HG02588 (cell line): ENCODE results near the gene LCN9.
"Not testable (repeated sequence)": the region's sequence is repeated elsewhere in the genome, so short reads cannot be mapped to it uniquely, and the experiment has no call there.

Experiments used
- ATAC-seq: cut with Tn5 transposase; IDR thresholded peaks from one replicate; pipeline ENCODE4 v1.9.1; 2021; ENCODE audit warnings: mild to moderate bottlenecking, moderate library complexity; ENCODE audit not compliant: unreplicated experiment

LCN9 gene

DNA sequence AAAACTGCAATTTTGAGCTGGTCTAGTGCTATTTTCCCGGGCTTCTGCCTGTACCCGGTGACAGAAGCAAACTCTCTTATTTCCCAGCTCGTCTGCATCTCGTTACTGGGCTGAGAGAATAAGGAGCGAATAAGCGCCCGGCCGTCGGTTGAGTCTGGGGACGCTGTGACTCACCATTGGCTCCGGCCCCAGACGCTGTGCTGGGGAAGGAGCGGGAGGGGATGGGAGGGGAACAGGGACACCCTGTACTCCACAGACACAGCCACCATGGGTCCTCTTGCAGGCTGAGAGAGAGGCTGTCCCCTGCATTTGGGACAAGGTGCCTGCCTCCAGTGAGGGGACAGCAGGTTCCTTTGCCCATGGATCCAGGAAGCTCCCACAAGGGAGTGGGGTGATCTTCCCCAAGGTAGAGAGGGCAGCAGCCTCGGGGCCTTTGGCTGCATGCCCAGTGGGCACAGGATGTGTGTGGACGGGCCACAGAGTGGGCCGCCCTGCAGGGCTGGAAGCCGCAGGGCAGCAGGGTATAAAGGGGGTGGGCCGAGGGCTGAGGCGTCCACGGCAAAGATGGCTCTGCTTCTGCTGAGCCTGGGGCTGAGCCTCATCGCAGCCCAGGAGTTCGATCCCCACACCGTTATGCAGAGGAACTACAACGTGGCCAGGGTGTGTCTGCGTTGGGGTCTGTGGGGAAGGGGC, at the start of gene LCN9:
LCN9 (plus strand) TSS at position 552 of the 693 bp plus-strand sequence; CDS start at position 565, 13 bp downstream.
- no peak for ATAC-seq

DNA sequence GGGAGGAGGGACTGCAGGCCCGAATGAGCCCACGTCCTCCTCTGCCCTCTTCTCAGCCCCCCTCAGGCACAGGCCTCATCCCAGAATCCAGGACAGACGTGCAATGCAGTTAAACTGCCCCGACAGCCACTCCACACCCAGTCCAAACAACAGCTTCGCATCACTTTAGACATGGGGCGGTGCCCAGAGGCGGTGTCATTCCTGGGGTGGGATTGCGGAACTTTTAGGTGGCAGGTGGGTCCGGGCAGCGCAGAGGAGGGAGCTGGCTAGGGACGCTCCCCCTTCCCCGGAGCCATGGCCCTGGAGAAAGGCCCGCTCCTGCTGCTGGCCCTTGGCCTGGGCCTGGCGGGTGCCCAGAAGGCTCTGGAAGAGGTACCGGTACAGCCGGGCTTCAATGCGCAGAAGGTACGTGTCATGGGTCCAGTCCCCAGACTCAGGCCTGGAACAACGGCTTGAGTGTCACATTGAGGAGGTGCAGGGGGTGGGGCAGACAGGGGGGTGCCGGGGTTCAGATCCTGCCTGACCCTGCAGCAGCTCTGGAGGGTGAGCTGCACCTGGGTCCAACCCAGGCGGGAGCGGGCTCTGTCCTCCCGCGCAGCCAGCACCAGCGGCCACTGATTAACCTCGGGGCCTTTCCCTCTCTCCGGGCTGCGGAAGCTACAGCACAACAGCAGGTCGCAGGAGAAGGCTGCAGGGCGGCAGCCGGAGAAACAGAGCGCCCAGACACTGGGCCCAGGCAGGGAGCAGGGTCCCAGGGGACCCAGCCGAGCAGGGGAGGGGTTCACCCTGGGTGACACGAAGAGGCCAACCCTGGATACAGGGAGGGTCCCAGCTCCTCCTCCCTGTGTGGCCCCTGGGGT, 48.9 kb upstream of the LCN9 start:
- no peak for ATAC-seq

DNA sequence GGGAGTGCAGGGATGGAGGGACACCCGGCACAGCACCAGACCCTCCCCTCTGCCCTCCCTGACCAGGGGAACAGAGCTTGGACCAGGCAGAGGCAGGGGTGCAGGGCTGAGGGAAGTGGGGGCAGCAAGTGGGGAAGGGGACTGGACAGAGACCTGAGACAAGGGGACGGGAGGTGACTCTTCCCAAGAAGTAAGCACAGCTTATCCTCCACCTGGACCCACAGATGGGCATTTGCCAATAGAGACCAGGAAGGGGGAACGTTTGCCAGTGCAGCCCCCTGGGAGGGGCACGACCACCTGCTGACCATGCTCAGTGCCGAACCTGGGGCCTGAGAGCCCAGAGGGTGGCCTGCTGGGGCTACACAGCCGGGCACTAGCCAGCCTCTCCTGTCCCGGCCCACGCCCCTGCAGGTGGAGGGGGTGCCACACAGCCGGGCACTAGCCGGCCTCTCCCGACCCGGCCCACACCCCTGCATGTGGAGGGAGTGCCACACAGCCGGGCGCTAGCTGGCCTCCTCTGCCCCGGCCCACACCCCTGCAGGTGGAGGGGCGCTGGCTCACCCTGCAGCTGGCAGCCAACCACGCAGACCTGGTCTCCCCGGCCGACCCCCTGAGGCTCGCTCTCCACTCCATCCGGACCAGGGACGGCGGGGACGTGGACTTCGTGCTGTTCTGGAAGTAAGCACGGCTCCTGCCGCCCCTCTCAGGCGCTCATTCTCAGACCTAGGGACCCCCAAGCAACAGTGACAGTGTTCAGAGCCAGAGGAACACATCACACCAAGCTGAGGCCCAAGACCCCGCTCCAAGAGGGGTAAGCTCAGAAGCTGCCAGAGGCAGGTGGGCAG, 48.1 kb upstream of the LCN9 start:
- ATAC-seq, result no peak

- no peak for ATAC-seq
These were observed 47.2 kb upstream of the LCN9 start for GRCh38 chr9:135615666-135616618.

DNA sequence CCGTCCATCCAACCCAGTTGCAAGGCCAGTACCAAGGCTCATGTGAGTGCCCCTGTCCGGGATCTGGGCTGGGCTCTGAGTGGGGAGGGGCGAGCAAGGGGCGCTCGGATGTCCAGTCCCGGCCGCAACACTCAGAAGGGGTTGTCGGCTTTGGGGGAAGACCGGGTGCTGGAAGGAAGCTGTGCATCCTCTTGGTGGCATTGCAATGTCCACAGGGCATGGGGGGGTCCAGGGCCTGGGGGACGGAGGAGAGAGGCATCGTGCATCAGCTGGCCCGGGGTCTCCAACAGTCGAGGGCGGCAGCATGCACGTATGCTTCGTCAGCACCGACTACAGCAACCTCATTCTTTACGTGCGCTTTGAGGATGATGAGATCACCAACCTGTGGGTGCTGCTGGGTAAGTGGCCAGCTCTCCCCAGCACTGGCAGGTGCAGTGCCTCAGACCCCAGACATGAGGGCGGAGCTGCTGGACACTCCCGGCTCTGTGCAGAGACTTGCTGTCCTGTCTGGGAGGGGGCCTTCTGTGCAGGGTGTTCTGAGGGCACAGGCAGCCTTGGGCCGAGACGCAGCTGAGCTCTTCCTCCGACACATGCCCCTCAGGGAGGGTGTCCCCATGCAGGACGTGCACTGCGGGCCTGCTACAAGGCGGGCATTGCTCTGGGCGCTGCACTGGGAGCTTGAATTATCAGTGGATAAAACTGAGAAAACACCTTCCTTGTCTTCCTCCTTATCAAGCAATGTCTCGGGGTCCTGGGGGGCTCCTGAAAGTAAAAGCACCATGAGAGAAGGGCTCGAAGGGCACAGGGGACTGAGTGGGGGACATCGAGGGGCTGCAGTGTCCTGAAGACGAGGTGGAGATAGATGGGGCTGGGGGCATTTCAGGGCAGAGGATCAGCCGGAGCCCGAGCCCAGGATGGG, 46.2 kb upstream of the LCN9 start:
- ATAC-seq, result no peak

DNA sequence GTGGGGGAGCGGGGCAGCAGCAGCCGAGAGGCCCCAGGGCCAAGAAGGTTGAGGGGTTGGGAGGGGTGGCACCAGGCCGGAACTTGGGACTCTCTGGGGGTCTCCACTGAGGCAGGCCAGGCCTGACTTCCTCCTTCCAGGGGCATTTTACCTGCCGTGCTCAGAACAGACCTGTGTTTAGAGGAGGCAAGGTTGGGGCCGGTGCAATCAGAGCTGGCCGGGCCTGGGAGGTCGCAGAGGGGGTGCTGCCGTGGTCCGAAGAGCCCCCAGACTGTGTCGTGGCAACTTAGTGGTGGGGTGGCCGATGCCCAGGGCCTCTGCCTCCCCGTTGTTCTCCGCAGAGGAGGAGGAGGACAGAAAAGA, 45.6 kb upstream of the LCN9 start:
- ATAC-seq, result no peak

GRCh38 chr9:135617991-135618411, 45.1 kb upstream of the LCN9 start:
- no peak for ATAC-seq

GRCh38 chr9:135618866-135619598, 44.1 kb upstream of the LCN9 start:
- ATAC-seq, result no peak

DNA sequence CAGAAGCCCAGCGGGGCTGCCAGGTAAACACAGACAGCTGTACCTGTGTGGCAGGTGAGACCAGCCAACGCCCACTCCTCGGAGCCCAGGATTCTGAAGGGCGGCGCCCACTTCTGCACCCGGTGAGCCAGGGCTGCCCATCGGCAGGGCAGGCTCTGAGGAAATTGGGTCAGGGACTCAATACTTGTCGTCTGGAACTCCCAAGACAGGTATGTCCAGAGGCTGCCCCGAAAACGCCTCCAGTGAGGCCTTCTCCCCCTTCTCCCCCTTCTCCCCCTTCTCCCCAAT, 43.6 kb upstream of the LCN9 start:
- ATAC-seq, result no peak

DNA sequence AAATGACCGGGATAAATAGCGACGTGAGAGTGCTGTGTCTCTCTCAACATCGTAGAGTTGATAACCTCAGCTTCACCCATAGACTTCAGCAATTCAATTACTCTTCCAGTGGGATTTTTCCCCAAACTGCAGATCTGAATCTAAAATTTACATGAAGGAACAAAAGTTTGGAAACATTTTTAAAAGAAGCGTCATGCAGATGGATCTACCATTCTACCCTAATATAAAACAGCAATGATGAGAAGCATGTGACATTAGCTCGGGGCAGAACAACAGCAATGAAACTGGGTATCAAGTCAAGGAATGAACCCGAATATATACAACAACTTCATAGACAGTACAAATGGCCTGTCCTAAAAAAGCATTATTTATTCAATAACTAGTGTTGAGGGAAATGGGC, 42.6 kb upstream of the LCN9 start:
- no peak for ATAC-seq

DNA sequence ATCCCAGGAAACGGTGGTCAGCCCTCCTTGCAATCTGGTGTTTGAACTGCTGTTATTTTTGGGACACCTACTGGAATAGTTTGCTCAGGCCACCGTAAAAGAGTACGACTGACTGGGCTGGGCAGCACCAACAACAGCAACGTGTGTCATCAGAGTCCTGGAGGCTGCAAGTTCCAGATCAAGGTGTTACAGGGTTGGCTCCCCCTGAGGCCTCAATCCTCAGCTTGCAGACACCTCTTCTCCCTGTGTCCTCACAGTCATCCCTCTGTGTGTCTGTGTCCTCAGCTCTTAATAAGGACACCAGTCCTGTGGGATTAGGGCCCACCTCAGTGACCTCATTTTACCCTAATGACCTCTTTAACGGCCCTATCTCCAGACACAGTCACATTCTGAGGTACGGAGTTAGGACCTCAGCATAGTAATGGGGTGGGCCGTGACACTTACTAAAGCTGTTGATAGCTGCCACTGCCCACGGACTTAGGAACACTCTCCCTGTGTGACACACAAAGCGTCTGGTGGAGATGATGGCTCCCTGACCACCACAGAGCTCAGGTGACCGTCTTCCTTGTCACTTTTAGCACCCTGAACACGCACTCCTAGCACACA, 40.6 kb upstream of the LCN9 start:
- ATAC-seq, result no peak

DNA sequence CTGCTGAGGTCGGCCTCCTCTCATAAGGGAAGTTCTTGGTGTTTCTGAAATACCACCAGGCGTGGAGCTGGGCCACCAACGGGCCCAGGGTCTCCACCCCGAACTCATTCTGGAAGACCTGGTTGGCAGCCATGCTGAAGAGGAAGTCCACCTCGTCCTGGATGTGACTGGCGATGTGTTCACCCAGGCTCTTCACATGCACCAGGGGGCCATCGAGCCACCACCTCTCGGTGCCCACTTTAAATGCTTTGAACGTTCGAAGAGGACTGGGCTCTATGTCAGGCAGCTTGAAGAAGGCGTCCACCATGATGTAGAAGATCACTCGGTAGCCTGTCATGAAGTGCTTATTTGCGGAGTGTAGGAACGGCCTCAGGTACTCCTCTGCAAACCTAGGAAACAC, 38.8 kb upstream of the LCN9 start:
- ATAC-seq, result no peak

GRCh38 chr9:135632841-135633240, 30.3 kb upstream of the LCN9 start:
- ATAC-seq, result no peak

DNA sequence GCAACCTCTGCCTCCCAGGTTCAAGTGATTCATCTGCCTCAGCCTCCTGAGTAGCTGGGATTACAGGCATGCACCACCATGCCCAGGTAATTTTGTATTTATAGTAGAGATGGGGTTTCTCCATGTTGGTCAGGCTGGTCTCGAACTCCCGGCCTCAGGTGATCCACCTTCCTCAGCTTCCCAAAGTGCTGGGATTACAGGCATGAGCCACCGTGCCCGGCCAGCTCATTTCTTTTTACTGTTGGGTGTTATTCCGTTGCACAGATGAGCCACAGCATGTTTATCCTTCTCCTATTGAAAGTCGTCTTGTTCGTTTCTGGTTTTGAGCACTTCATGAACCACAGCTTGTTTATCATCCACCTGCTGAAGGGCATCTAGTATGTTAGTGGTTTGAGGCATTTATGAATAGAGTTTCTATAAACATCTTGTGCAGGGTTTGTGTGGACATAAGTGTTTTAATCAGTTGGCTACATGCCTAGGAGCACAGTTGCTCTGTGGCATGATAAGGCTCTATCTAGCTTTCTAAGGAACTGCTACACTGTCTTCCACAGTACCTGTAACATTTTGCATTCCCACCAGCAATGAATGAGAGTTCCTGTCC, 26.1 kb upstream of the LCN9 start:
- not testable (repeated sequence) for ATAC-seq

DNA sequence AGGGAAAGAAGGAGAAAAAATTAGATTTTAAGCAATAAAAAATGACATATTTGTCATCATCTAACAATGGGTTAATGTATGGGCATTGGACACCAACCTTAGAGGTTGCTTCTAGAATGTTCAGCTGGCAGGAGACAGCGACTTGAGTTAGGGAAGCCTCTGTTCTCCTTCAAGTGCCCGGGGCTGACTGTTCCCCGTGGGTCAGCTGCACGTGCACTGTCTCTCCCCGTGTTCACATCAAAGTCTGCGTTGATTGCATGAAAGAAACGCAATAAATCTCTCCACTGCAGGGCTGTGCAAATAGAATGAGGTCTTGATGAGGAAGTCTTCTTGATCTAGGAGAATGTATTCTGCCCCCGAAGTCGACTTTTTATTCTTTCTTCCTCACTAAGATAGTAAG, 23.9 kb upstream of the LCN9 start, which contains the start of gene GLT6D1:
GLT6D1 (minus strand) TSS at position 345 of the 400 bp plus-strand sequence. CDS start 353 bp downstream, outside the sequence.
- ATAC-seq, result no peak

- ATAC-seq, result no peak
These were observed 22.1 kb upstream of the LCN9 start for GRCh38 chr9:135641047-135641446.

- ATAC-seq, result no peak
These were observed 21.4 kb upstream of the LCN9 start for GRCh38 chr9:135641745-135642144.
